ENCODE measurements around the gene BBLN. TPM values are rescaled to one million over a fixed set of nuclear protein-coding genes. Genes with fewer than 3 reads are reported as not detected.

BBLN gene
- total RNA-seq, 1 experiment from 2014 or later, result 74.9 TPM

- H3K56ac ChIP-seq (ENCODE audit: insufficient read length, low read depth, low read length), result no peak overlapping the region
- no peaks in the 10 kb centered on the region for H3K9me3 ChIP-seq (ENCODE audit: control insufficient read depth, low read depth, low read length)
- no peak overlapping the region for H3K4me2 ChIP-seq (ENCODE audit: insufficient read depth, insufficient read length, low read length)
- Mint-ChIP-seq H3K27ac (no peak overlapping the region), H3K27me3 (ENCODE audit: low read depth) (no peaks in the 10 kb centered on the region), H3K4me1 (peaks cover 8 to 11% of the 10 kb centered on the region in 2 experiments; a peak in 3 of 4 replicates), H3K4me3 (no peak overlapping the region), H3K9me3 (no peaks in the 10 kb centered on the region), H3K36me3 (ENCODE audit: insufficient read depth in 1 of 3, low read depth in 3 of 3) (peaks cover 14 to 49% (median 22%) of the 10 kb centered on the region in 3 experiments; a peak in 6 of 7 replicates)
- WGBS (ENCODE audit: extremely low coverage, insufficient read length, low lambda C conversion rate), result no CpG with 5 or more reads among the region's 15 CpGs
- no peaks in the 10 kb centered on the region for H3K27me3 ChIP-seq (ENCODE audit: insufficient read depth, low read length)
- H2BK5ac ChIP-seq (ENCODE audit: insufficient read length, low read length), result no peak overlapping the region
- H3K27ac ChIP-seq (ENCODE audit: insufficient read length, low read depth, low read length), result no peak overlapping the region
- no peak overlapping the region for H4K8ac ChIP-seq (replicated peaks; ENCODE audit: insufficient read length, low read depth, low read length)
- H2BK12ac ChIP-seq (ENCODE audit: insufficient read length, low read depth, low read length), result no peak overlapping the region
- no peak overlapping the region for H2BK120ac ChIP-seq (ENCODE audit: low read depth, low read length, poor library complexity, severe bottlenecking)
- no peaks in the 10 kb centered on the region for H3K23me2 ChIP-seq (ENCODE audit: insufficient read length, low read depth, low read length, poor library complexity, severe bottlenecking)
- no peaks in the 10 kb centered on the region for H3K79me2 ChIP-seq (ENCODE audit: insufficient read depth, low read length)
- no peak overlapping the region for H4K91ac ChIP-seq (ENCODE audit: insufficient read length, low read depth, low read length)
- DNase-seq, result peak; percentile 23
- no peak overlapping the region for H3K4ac ChIP-seq (ENCODE audit: low read depth, low read length)
- H3T11ph ChIP-seq (ENCODE audit: low read length), result no peak overlapping the region
- no peaks in the 10 kb centered on the region for H4K20me1 ChIP-seq (ENCODE audit: control insufficient read depth, insufficient read depth, insufficient read length)
- no peak overlapping the region for H3K9ac ChIP-seq (ENCODE audit: extremely low read depth, insufficient read length, low read length)
- H2AFZ ChIP-seq (ENCODE audit: low read length), result no peak overlapping the region
- no peak overlapping the region for H2BK15ac ChIP-seq (ENCODE audit: low read depth, low read length)
- H3K79me1 ChIP-seq (ENCODE audit: insufficient read depth, low read depth, low read length, poor library complexity, severe bottlenecking), result no peaks in the 10 kb centered on the region
- H4K5ac ChIP-seq (ENCODE audit: insufficient read length, low read depth, low read length), result no peak overlapping the region
- no peak overlapping the region for H3K14ac ChIP-seq (ENCODE audit: insufficient read depth, low read length)
- H2BK20ac ChIP-seq (ENCODE audit: low read depth, low read length, poor library complexity, severe bottlenecking), result no peak overlapping the region
- no peak overlapping the region for H3K23ac ChIP-seq (ENCODE audit: insufficient read length, low read depth, low read length)
- H2AK5ac ChIP-seq (ENCODE audit: insufficient read length, low read length), result no peak overlapping the region
- no peak for TF ChIP-seq CTCF (conservative IDR thresholded peaks at IDR 0.05)
- H3K18ac ChIP-seq (ENCODE audit: insufficient read length, low read depth, low read length), result no peak overlapping the region
- no peaks in the 10 kb centered on the region for H3K4me1 ChIP-seq (ENCODE audit: insufficient read depth, low read length)
Measured at GRCh38 chr9:128118971-128119665, 40.9 kb upstream of the BBLN start.
